T follicular helper cell (primary cell): Measurements from ENCODE around the gene CNTNAP5.

Experiments
- DNase-seq: peaks from one replicate; pipeline ENCODE4 v3.0.0-alpha.2; 2020; ENCODE audit warnings: low read depth

The CNTNAP5 gene

GRCh38 chr2:124063596-124063995 is 38.5 kb downstream of the CNTNAP5 start:
- no peak for DNase-seq

- no peak for DNase-seq
Observed at GRCh38 chr2:124065636-124066035, 40.5 kb downstream of the CNTNAP5 start.

- no peak for DNase-seq
Observed at GRCh38 chr2:124066776-124067175, 41.7 kb downstream of the CNTNAP5 start.

GRCh38 chr2:124079045-124079444 is 54.0 kb downstream of the CNTNAP5 start:
- no peak for DNase-seq

- DNase-seq, result no peak
Observed at GRCh38 chr2:124080281-124081153, 55.4 kb downstream of the CNTNAP5 start.

- DNase-seq, result no peak
Observed at GRCh38 chr2:124081154-124081716, 56.1 kb downstream of the CNTNAP5 start.

- no peak for DNase-seq
Observed at GRCh38 chr2:124088616-124089015, 63.5 kb downstream of the CNTNAP5 start.

GRCh38 chr2:124091721-124092120 is 66.6 kb downstream of the CNTNAP5 start:
- no peak for DNase-seq

GRCh38 chr2:124092651-124093050 is 67.6 kb downstream of the CNTNAP5 start:
- no peak for DNase-seq

GRCh38 chr2:124104914-124105313 is 79.8 kb downstream of the CNTNAP5 start:
- DNase-seq, result no peak

- no peak for DNase-seq
Observed at GRCh38 chr2:124112206-124112605, 87.1 kb downstream of the CNTNAP5 start.

GRCh38 chr2:124112966-124113365 is 87.9 kb downstream of the CNTNAP5 start:
- DNase-seq, result no peak

- DNase-seq, result no peak
Observed at GRCh38 chr2:124120246-124120645, 95.2 kb downstream of the CNTNAP5 start.

GRCh38 chr2:124121106-124121505 is 96.0 kb downstream of the CNTNAP5 start:
- DNase-seq, result no peak

- no peak for DNase-seq
Observed at GRCh38 chr2:124121760-124122275, 96.7 kb downstream of the CNTNAP5 start.

GRCh38 chr2:124122340-124122739 is 97.3 kb downstream of the CNTNAP5 start:
- no peak for DNase-seq

- DNase-seq, result no peak
Observed at GRCh38 chr2:124131276-124131675, 106.2 kb downstream of the CNTNAP5 start.

- no peak for DNase-seq
Observed at GRCh38 chr2:124136110-124136509, 111.0 kb downstream of the CNTNAP5 start.

- no peak for DNase-seq
Observed at GRCh38 chr2:124138076-124138475, 113.0 kb downstream of the CNTNAP5 start.

GRCh38 chr2:124145982-124146381 is 120.9 kb downstream of the CNTNAP5 start:
- no peak for DNase-seq

- DNase-seq, result no peak
Observed at GRCh38 chr2:124147552-124147951, 122.5 kb downstream of the CNTNAP5 start.

- DNase-seq, result no peak
Observed at GRCh38 chr2:124149571-124149970, 124.5 kb downstream of the CNTNAP5 start.

GRCh38 chr2:124151691-124152090 is 126.6 kb downstream of the CNTNAP5 start:
- DNase-seq, result no peak
